H1 (cell line): Measurements from ENCODE around the gene SVEP1. TPM values are rescaled to one million over a fixed set of nuclear protein-coding genes. Genes with fewer than 3 reads are reported as not detected.

Experiments used
- CTCF ChIA-PET: fragments of 300-600 bp; sonication (Branson Sonifier 250); formaldehyde crosslinking; loops from one replicate; lab custom pipeline; 2021; ENCODE audit not compliant: partially characterized antibody; lab: Charles Lee
- POLR2A ChIA-PET: fragments of 300-600 bp; sonication (Branson Sonifier 250); formaldehyde crosslinking; loops from one replicate; lab custom pipeline; 2021; ENCODE audit warnings: inconsistent platforms; ENCODE audit not compliant: partially characterized antibody; lab: Charles Lee
- DNase-seq, 2 experiments: peaks; one replicate each; pipeline versions ENCODE4 v3.0.0 to v3.0.0-alpha.2; 2010 to 2022; ENCODE audit warnings: low spot score in 2 of 2, low read depth in 1 of 2, mixed read lengths in 1 of 2
- FAIRE-seq: peaks from 2 replicates; lab custom pipeline; 2011; peaks lifted over from hg19 to GRCh38; lab: Jason Lieb, UNC
- H2AFZ ChIP-seq: 2 replicates; pipeline ENCODE4 v1.8.1; 2012; ENCODE audit warnings: low read length, inconsistent platforms
- H2AK5ac ChIP-seq: 2 replicates; pipeline ENCODE4 v1.6.1; 2013; ENCODE audit warnings: low read depth, low read length
- H2BK120ac ChIP-seq: replicated peaks from 2 replicates; pipeline ENCODE3; 2013; ENCODE audit warnings: low read depth, low read length, inconsistent platforms
- H2BK12ac ChIP-seq: 2 replicates; pipeline ENCODE4 v1.6.1; 2013; ENCODE audit warnings: low read depth, low read length
- H2BK15ac ChIP-seq: 2 replicates; pipeline ENCODE4 v1.6.1; 2013; ENCODE audit warnings: low read length
- H2BK20ac ChIP-seq: 2 replicates; pipeline ENCODE4 v1.6.1; 2013; ENCODE audit warnings: low read length
- H2BK5ac ChIP-seq: 2 replicates; pipeline ENCODE4 v1.6.1; 2013; ENCODE audit warnings: low read depth, low read length
- H3K14ac ChIP-seq: 2 replicates; pipeline ENCODE4 v1.6.1; 2013; ENCODE audit warnings: inconsistent platforms; ENCODE audit not compliant: insufficient read length
- H3K18ac ChIP-seq: 2 replicates; pipeline ENCODE4 v1.6.1; 2013; ENCODE audit warnings: low read length; ENCODE audit errors: extremely low read depth
- H3K23ac ChIP-seq: 2 replicates; pipeline ENCODE4 v1.6.1; 2013; ENCODE audit warnings: inconsistent platforms; ENCODE audit not compliant: insufficient read length
- H3K23me2 ChIP-seq: 2 replicates; pipeline ENCODE4 v1.6.1; 2013; ENCODE audit warnings: low read depth, low read length
- H3K27ac ChIP-seq: 2 replicates; pipeline ENCODE4 v1.6.1; 2011; ENCODE audit warnings: low read depth, low read length, inconsistent platforms
- H3K27me3 ChIP-seq, 4 experiments: replicated peaks in 1 of 4; 1 replicate in 1 of 4; 2 replicates in 3 of 4; pipeline versions ENCODE4 v1.6.1 to v1.8.1; 2011 to 2013; ENCODE audit warnings: low read length in 3 of 4, mild to moderate bottlenecking in 3 of 4, inconsistent platforms in 2 of 4, mixed read lengths in 2 of 4, moderate library complexity in 1 of 4; ENCODE audit not compliant: control insufficient read depth in 3 of 4, insufficient read depth in 3 of 4; ENCODE audit errors: extremely low read depth in 1 of 4
- H3K36me3 ChIP-seq, 4 experiments: 2 replicates each; pipeline versions ENCODE4 v1.6.1 to v1.8.1; 2011 to 2013; ENCODE audit warnings: mild to moderate bottlenecking in 4 of 4, low read length in 3 of 4, moderate library complexity in 2 of 4, control low read depth in 1 of 4, inconsistent platforms in 1 of 4; ENCODE audit not compliant: insufficient read depth in 4 of 4, control insufficient read depth in 2 of 4
- H3K4ac ChIP-seq: replicated peaks from 2 replicates; pipeline ENCODE3; 2013; ENCODE audit warnings: low read length, low read depth, mixed read lengths, inconsistent platforms; ENCODE audit not compliant: insufficient read length
- H3K4me1 ChIP-seq, 4 experiments: replicated peaks in 1 of 4; 1 replicate in 1 of 4; 2 replicates in 3 of 4; pipeline versions ENCODE4 v1.6.1 to v1.8.1; 2011 to 2013; ENCODE audit warnings: low read length in 3 of 4, inconsistent platforms in 2 of 4, mixed read lengths in 1 of 4; ENCODE audit not compliant: insufficient read depth in 4 of 4, control insufficient read depth in 3 of 4
- H3K4me2 ChIP-seq, 2 experiments: 2 replicates each; pipeline versions ENCODE4 v1.6.1 to v1.8.1; 2011 to 2013; ENCODE audit warnings: low read depth in 2 of 2, low read length in 2 of 2, control low read depth in 1 of 2, inconsistent platforms in 1 of 2, mild to moderate bottlenecking in 1 of 2; ENCODE audit not compliant: insufficient read depth in 1 of 2
- H3K4me3 ChIP-seq, 4 experiments: fragments of 200-600, 300-600 bp in 1 of 4; sonication (generic), shearing (Covaris generic), sonication (Bioruptor Twin) in 1 of 4; 2 replicates each; pipeline versions ENCODE4 v1.5.1 to v1.8.1; 2011 to 2016; ENCODE audit warnings: low read length in 4 of 4, low read depth in 3 of 4, control low read depth in 2 of 4, inconsistent platforms in 2 of 4, mild to moderate bottlenecking in 2 of 4, mixed read lengths in 1 of 4, moderate library complexity in 1 of 4; ENCODE audit not compliant: insufficient read depth in 2 of 4; ENCODE audit errors: extremely low read depth in 1 of 4
- H3K56ac ChIP-seq: replicated peaks from 2 replicates; pipeline ENCODE3; 2013; ENCODE audit warnings: low read depth, mild to moderate bottlenecking, mixed read lengths, low read length, inconsistent platforms; ENCODE audit not compliant: insufficient read length
- H3K79me1 ChIP-seq: 2 replicates; pipeline ENCODE4 v1.6.1; 2013; ENCODE audit warnings: low read depth, low read length, control low read depth
- H3K79me2 ChIP-seq, 2 experiments: 2 replicates each; pipeline versions ENCODE4 v1.6.1 to v1.8.1; 2012 to 2013; ENCODE audit warnings: low read length in 2 of 2, mild to moderate bottlenecking in 2 of 2, inconsistent platforms in 1 of 2; ENCODE audit not compliant: insufficient read depth in 2 of 2, control insufficient read depth in 1 of 2
- H3K9ac ChIP-seq, 4 experiments: replicated peaks in 1 of 4; 1 replicate in 1 of 4; 2 replicates in 3 of 4; pipeline versions ENCODE4 v1.6.1 to v1.8.1; 2011 to 2013; ENCODE audit warnings: low read depth in 3 of 4, low read length in 3 of 4, control low read depth in 2 of 4, mild to moderate bottlenecking in 2 of 4, moderate library complexity in 2 of 4, inconsistent platforms in 1 of 4; ENCODE audit errors: extremely low read depth in 1 of 4
- H3K9me3 ChIP-seq, 2 experiments: 2 replicates each; pipeline versions ENCODE4 v1.6.1 to v1.8.1; 2012 to 2013; ENCODE audit warnings: mild to moderate bottlenecking in 2 of 2, moderate library complexity in 2 of 2, control low read depth in 1 of 2, inconsistent platforms in 1 of 2, low read depth in 1 of 2, low read length in 1 of 2, mixed read lengths in 1 of 2; ENCODE audit not compliant: insufficient read depth in 2 of 2
- H4K20me1 ChIP-seq, 2 experiments: replicated peaks in 1 of 2; 2 replicates each; pipeline versions ENCODE3 to v1.8.1; 2011 to 2013; ENCODE audit warnings: inconsistent platforms in 2 of 2, low read length in 2 of 2, mild to moderate bottlenecking in 1 of 2; ENCODE audit not compliant: insufficient read depth in 2 of 2, control insufficient read depth in 1 of 2
- H4K5ac ChIP-seq: 2 replicates; pipeline ENCODE4 v1.6.1; 2013; ENCODE audit warnings: low read length, low read depth, mixed read lengths, inconsistent platforms; ENCODE audit not compliant: insufficient read length
- H4K8ac ChIP-seq: 2 replicates; pipeline ENCODE4 v1.8.0; 2013; ENCODE audit warnings: mild to moderate bottlenecking, moderate library complexity, low read length, inconsistent platforms; ENCODE audit not compliant: insufficient read depth; ENCODE audit errors: extremely low read depth
- H4K91ac ChIP-seq: replicated peaks from 2 replicates; pipeline ENCODE3; 2013; ENCODE audit warnings: low read length, mixed read lengths, inconsistent platforms; ENCODE audit not compliant: insufficient read length
- FOSL1 ChIP-seq: IDR thresholded peaks from 2 replicates; pipeline ENCODE4 v1.6.1; 2011; ENCODE audit warnings: mild to moderate bottlenecking, low read depth, low read length, moderate library complexity; ENCODE audit not compliant: insufficient read depth
- SAP30 ChIP-seq: fragments of 300-600 bp; sonication (generic); IDR thresholded peaks from 2 replicates; pipeline ENCODE4 v1.7.1; 2012; ENCODE audit warnings: low read length, moderate library complexity, mild to moderate bottlenecking, inconsistent platforms; ENCODE audit not compliant: insufficient read depth, insufficient replicate concordance
- SIRT6 ChIP-seq: IDR thresholded peaks from one replicate; pipeline ENCODE4 v1.7.1; 2012; ENCODE audit warnings: low read length, inconsistent platforms
- SIX5 ChIP-seq: IDR thresholded peaks from 2 replicates; pipeline ENCODE4 v1.6.1; 2011; ENCODE audit warnings: mild to moderate bottlenecking, low read depth, low read length
- SP4 ChIP-seq: IDR thresholded peaks from 2 replicates; pipeline ENCODE4 v1.6.1; 2012; ENCODE audit warnings: low read length, inconsistent platforms
- SUZ12 ChIP-seq: fragments of 200-600 bp; sonication (generic); IDR thresholded peaks from 2 replicates; pipeline ENCODE4 v1.6.1; 2012; ENCODE audit warnings: mild to moderate bottlenecking, inconsistent platforms, low read length, moderate library complexity, mixed read lengths
- TAF1 ChIP-seq: IDR thresholded peaks from 2 replicates; pipeline ENCODE4 v1.6.1; 2011; ENCODE audit warnings: mild to moderate bottlenecking, low read depth, low read length
- TBP ChIP-seq: IDR thresholded peaks from 2 replicates; pipeline ENCODE4 v1.6.1; 2011; ENCODE audit warnings: low read depth, low read length, improper control_type of control experiment
- WGBS, 2 experiments: shearing (Covaris generic) in 1 of 2; methylation state at CpG; one replicate each; pipeline versions ENCODE4 v1.1.6 to v1.1.7; 2013 to 2015; ENCODE audit warnings: low lambda C conversion rate in 2 of 2, mixed read lengths in 2 of 2, inconsistent platforms in 1 of 2, low coverage in 1 of 2, missing lambda C conversion rate in 1 of 2; ENCODE audit not compliant: insufficient replicate concordance in 2 of 2, insufficient coverage in 1 of 2, insufficient read length in 1 of 2; ENCODE audit errors: extremely low coverage in 1 of 2, missing lambda C conversion rate in 1 of 2; 5-methylcytosine and 5-hydroxymethylcytosine counted together
- polyA plus RNA-seq, 7 experiments: library from polyadenylated mRNA; depleted of rRNA in 3 of 7; stranded (reverse) in 5 of 7; unstranded in 2 of 7; fragments of >200 nt in 5 of 7; fragments of 200-250 nt in 2 of 7; gene quantifications; 1 replicate in 5 of 7; 2 replicates in 1 of 7; 4 replicates in 1 of 7; pipeline versions ENCODE4 v1.2.1 to v1.2.3, GENCODE V29; 2011 to 2013; ENCODE audit warnings: missing spikeins in 2 of 7, mixed read lengths in 2 of 7
- total RNA-seq: library from RNA; stranded (reverse); fragmentation: NEBNext Ultra II Directional; extraction: Animal tissue kit (Norgen Biotek cat#: 25700); gene quantifications from 2 replicates; pipeline ENCODE4 v1.2.1, GENCODE V29; 2021
- TF ChIP-seq, protein P1 (sequence below): IDR thresholded peaks from 2 replicates; pipeline ENCODE4 v1.6.1; 2011; ENCODE audit warnings: low read length, improper control_type of control experiment
- TF ChIP-seq, protein P2 (sequence below): IDR thresholded peaks from 2 replicates; pipeline ENCODE4 v1.6.1; 2012; ENCODE audit warnings: inconsistent platforms
- TF ChIP-seq, protein P3 (sequence below): IDR thresholded peaks from 2 replicates; pipeline ENCODE4 v1.6.1; 2012; ENCODE audit warnings: low read length, inconsistent platforms

SVEP1 gene
- total and polyA plus RNA-seq, 2 of the 8 experiments (the other 6 are each of a cell fraction or from before 2014, with no cell fraction given), result 0.11 to 0.37 TPM

DNA sequence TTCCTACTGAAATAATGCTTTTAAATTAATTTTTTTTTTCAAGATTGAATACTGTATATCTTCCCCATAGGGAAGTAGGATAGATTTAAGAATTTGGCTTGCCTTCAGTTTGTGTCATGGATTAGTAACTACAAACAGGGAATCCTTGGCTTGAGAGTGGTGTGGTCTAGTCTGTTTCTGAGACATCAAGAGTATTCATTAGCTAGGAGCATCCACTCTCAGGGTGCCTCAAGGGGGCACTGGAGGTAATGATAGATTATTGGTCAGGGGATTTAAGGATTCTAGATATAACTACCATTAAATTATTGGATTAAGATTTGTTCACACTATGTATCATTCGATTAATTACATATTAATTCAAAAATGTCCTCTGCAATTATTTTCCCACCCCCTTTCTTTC lies 150.1 kb downstream of the SVEP1 start:
- H3K79me1 ChIP-seq, result no peaks in the 10 kb centered on the region
- H4K8ac ChIP-seq, result no peak overlapping the region
- H3K4me2 ChIP-seq, result no peak overlapping the region
- H3K18ac ChIP-seq, result no peak overlapping the region
- H2AFZ ChIP-seq, result no peak overlapping the region
- no peak for FAIRE-seq
- no peak overlapping the region for H2BK120ac ChIP-seq
- POLR2A ChIA-PET, result no interaction called here
- H2AK5ac ChIP-seq, result no peak overlapping the region
- H4K5ac ChIP-seq, result no peak overlapping the region
- no peak overlapping the region for H3K27ac ChIP-seq
- no peak overlapping the region for H3K14ac ChIP-seq
- no peak overlapping the region for H3K23ac ChIP-seq
- CTCF ChIA-PET, result interaction anchor here (0.9 to 1.9 kb wide), 7 partner anchors 12 to 244 kb away, joined by 3 to 5 read pairs (median 4); no protein-coding TSS in a partner anchor
- no peak for DNase-seq
- no peaks in the 10 kb centered on the region for H3K79me2 ChIP-seq
- H3K9me3 ChIP-seq, result no peaks in the 10 kb centered on the region
- no peaks in the 10 kb centered on the region for H3K27me3 ChIP-seq
- H3K23me2 ChIP-seq, result no peaks in the 10 kb centered on the region; the same call in 1 of the 2 replicates
- H3K56ac ChIP-seq, result no peak overlapping the region
- H2BK5ac ChIP-seq, result no peak overlapping the region
- no peak overlapping the region for H3K9ac ChIP-seq
- no peaks in the 10 kb centered on the region for H3K4me1 ChIP-seq
- no peaks in the 10 kb centered on the region for H3K36me3 ChIP-seq
- no peak overlapping the region for H4K91ac ChIP-seq
- H2BK15ac ChIP-seq, result no peak overlapping the region
- H3K4me3 ChIP-seq, result no peak overlapping the region
- H2BK12ac ChIP-seq, result no peak overlapping the region
- 95% methylated on average over 1 of the region's 1 CpG; no CpG with 5 or more reads in 1 of the 2 experiments for WGBS, 2 experiments
- no peak overlapping the region for H3K4ac ChIP-seq
- no peak overlapping the region for H2BK20ac ChIP-seq
- H4K20me1 ChIP-seq, result no peaks in the 10 kb centered on the region
- TF ChIP-seq TAF1, result no peak
- no peak for TF ChIP-seq SP4
- TF ChIP-seq, protein P1, sequence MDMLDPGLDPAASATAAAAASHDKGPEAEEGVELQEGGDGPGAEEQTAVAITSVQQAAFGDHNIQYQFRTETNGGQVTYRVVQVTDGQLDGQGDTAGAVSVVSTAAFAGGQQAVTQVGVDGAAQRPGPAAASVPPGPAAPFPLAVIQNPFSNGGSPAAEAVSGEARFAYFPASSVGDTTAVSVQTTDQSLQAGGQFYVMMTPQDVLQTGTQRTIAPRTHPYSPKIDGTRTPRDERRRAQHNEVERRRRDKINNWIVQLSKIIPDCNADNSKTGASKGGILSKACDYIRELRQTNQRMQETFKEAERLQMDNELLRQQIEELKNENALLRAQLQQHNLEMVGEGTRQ, result no peak
- TF ChIP-seq, protein P2, sequence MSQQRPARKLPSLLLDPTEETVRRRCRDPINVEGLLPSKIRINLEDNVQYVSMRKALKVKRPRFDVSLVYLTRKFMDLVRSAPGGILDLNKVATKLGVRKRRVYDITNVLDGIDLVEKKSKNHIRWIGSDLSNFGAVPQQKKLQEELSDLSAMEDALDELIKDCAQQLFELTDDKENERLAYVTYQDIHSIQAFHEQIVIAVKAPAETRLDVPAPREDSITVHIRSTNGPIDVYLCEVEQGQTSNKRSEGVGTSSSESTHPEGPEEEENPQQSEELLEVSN, result no peak
- TF ChIP-seq SIRT6, result no peak
- TF ChIP-seq SUZ12, result no peak
- no peak for TF ChIP-seq FOSL1
- TF ChIP-seq, protein P3, sequence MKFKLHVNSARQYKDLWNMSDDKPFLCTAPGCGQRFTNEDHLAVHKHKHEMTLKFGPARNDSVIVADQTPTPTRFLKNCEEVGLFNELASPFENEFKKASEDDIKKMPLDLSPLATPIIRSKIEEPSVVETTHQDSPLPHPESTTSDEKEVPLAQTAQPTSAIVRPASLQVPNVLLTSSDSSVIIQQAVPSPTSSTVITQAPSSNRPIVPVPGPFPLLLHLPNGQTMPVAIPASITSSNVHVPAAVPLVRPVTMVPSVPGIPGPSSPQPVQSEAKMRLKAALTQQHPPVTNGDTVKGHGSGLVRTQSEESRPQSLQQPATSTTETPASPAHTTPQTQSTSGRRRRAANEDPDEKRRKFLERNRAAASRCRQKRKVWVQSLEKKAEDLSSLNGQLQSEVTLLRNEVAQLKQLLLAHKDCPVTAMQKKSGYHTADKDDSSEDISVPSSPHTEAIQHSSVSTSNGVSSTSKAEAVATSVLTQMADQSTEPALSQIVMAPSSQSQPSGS, result no peak
- TF ChIP-seq TBP, result no peak
- TF ChIP-seq SAP30, result no peak
- TF ChIP-seq SIX5, result no peak
